ENCODE data around the gene ETS1.

DNA sequence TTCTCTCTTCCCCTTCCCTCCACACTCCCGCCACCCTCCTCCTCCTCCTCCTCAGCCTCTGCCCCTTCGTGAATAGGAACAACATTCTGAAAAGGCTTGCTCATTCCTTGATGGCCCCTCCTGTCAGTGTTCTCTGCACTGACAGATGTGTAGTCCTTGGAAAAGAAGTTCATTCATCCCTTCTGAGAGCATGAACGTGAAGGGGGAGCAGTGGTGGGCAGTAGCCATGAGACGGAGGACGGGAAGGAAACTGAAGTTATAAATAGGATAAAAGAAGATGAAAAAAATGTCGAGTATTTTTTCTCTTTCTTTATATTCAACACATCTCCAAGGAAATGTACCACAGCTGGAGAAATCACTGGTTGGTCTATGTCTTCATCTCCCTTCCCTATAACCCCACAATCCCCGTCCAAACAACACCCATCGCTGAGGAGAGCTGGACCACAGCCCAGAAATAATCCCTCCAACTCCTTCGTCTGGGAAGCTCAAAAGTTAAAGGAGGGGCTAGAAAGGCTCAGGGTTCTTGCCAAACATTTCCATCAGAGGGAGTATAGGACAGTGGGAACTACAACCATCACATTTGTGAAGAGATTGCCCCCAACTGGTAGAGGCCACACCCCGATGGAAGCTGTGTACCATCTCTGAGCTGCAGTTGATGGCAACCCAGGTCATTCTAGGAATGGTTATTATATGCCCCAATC lies 33.5 kb downstream of the ETS1 start:
- TF ChIP-seq, protein P1, sequence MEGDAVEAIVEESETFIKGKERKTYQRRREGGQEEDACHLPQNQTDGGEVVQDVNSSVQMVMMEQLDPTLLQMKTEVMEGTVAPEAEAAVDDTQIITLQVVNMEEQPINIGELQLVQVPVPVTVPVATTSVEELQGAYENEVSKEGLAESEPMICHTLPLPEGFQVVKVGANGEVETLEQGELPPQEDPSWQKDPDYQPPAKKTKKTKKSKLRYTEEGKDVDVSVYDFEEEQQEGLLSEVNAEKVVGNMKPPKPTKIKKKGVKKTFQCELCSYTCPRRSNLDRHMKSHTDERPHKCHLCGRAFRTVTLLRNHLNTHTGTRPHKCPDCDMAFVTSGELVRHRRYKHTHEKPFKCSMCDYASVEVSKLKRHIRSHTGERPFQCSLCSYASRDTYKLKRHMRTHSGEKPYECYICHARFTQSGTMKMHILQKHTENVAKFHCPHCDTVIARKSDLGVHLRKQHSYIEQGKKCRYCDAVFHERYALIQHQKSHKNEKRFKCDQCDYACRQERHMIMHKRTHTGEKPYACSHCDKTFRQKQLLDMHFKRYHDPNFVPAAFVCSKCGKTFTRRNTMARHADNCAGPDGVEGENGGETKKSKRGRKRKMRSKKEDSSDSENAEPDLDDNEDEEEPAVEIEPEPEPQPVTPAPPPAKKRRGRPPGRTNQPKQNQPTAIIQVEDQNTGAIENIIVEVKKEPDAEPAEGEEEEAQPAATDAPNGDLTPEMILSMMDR (IDR thresholded peaks at IDR 0.05 in 4 of 5, conservative IDR thresholded peaks at IDR 0.05 in 1 of 5), result peak in 1 of 5 experiments; percentile 20
- no peak for TF ChIP-seq POLR2A (IDR thresholded peaks at IDR 0.05)

Measured in gastrocnemius medialis (tissue), 4 donors.